ENCODE measurements around the gene IL15RA.
"Not testable (repeated sequence)": the region's sequence is repeated elsewhere in the genome, so short reads cannot be mapped to it uniquely, and the experiment has no call there.

Gene IL15RA

GRCh38 chr10:5961405-5962100 is 15.8 kb downstream of the IL15RA start:
- H2AK5ac ChIP-seq (ENCODE audit: low read length): no peak overlapping the region
- H4K12ac ChIP-seq (ENCODE audit: low read depth, low read length): no peak overlapping the region
- no peak overlapping the region for H3K23ac ChIP-seq (ENCODE audit: low read length)
- H3K4me3 ChIP-seq (ENCODE audit: low read depth, low read length): no peak overlapping the region
- H3K9me3 ChIP-seq (ENCODE audit: insufficient read depth, low read depth, low read length): no peaks in the 10 kb centered on the region
- H3K18ac ChIP-seq (ENCODE audit: low read length): no peak overlapping the region
- no peak overlapping the region for H3K14ac ChIP-seq (ENCODE audit: low read length)
- H3K36me3 ChIP-seq (ENCODE audit: control insufficient read depth in 1 of 2, insufficient read depth in 2 of 2, low read length in 2 of 2): no peaks in the 10 kb centered on the region
- no peak overlapping the region for H2BK12ac ChIP-seq (ENCODE audit: low read length)
- no peaks in the 10 kb centered on the region for H3K79me1 ChIP-seq (ENCODE audit: low read length)
- no peak overlapping the region for H3K9ac ChIP-seq (ENCODE audit: low read length)
- DNase-seq: no peak
- H2AFZ ChIP-seq (ENCODE audit: insufficient read depth, low read length, poor library complexity): no peak overlapping the region
- H3K4me1 ChIP-seq (ENCODE audit: control insufficient read depth in 1 of 2, insufficient read depth in 2 of 2, low read length in 2 of 2): no peaks in the 10 kb centered on the region
- H4K91ac ChIP-seq (ENCODE audit: low read depth, low read length): no peak overlapping the region
- no peaks in the 10 kb centered on the region for H3K79me2 ChIP-seq (ENCODE audit: control insufficient read depth, insufficient read depth, low read length, poor library complexity)
- no peak overlapping the region for H3K4ac ChIP-seq (ENCODE audit: low read depth, low read length)
- no peak overlapping the region for H3K4me2 ChIP-seq (ENCODE audit: low read length)
- H2BK120ac ChIP-seq (ENCODE audit: insufficient read depth, low read length, poor library complexity): no peak overlapping the region
- no peaks in the 10 kb centered on the region for H3K27me3 ChIP-seq (ENCODE audit: insufficient read depth, low read length)
- no CpG with 5 or more reads among the region's 29 CpGs for WGBS (ENCODE audit: extremely low coverage, insufficient coverage, insufficient read length)
- H4K8ac ChIP-seq (ENCODE audit: low read depth, low read length): no peak overlapping the region
- H2BK5ac ChIP-seq (ENCODE audit: low read depth, low read length, poor library complexity): no peak overlapping the region
- no peak overlapping the region for H3K27ac ChIP-seq (ENCODE audit: low read depth, low read length)

- H4K8ac ChIP-seq (ENCODE audit: low read depth, low read length); H3K36me3 ChIP-seq (ENCODE audit: control insufficient read depth in 1 of 2, insufficient read depth in 2 of 2, low read length in 2 of 2); H3K4me2 ChIP-seq (ENCODE audit: low read length); H3K18ac ChIP-seq (ENCODE audit: low read length); H2AK5ac ChIP-seq (ENCODE audit: low read length); H4K12ac ChIP-seq (ENCODE audit: low read depth, low read length); H3K9me3 ChIP-seq (ENCODE audit: insufficient read depth, low read depth, low read length); H3K4ac ChIP-seq (ENCODE audit: low read depth, low read length); H2BK5ac ChIP-seq (ENCODE audit: low read depth, low read length, poor library complexity); H3K4me1 ChIP-seq (ENCODE audit: control insufficient read depth in 1 of 2, insufficient read depth in 2 of 2, low read length in 2 of 2); H2BK120ac ChIP-seq (ENCODE audit: insufficient read depth, low read length, poor library complexity); H3K14ac ChIP-seq (ENCODE audit: low read length); H3K27me3 ChIP-seq (ENCODE audit: insufficient read depth, low read length); H3K79me1 ChIP-seq (ENCODE audit: low read length); H2BK12ac ChIP-seq (ENCODE audit: low read length); DNase-seq; H3K9ac ChIP-seq (ENCODE audit: low read length); H3K27ac ChIP-seq (ENCODE audit: low read depth, low read length); H3K23ac ChIP-seq (ENCODE audit: low read length); H4K91ac ChIP-seq (ENCODE audit: low read depth, low read length); H3K79me2 ChIP-seq (ENCODE audit: control insufficient read depth, insufficient read depth, low read length, poor library complexity); H3K4me3 ChIP-seq (ENCODE audit: low read depth, low read length); H2AFZ ChIP-seq (ENCODE audit: insufficient read depth, low read length, poor library complexity): not testable (repeated sequence)
- WGBS (ENCODE audit: extremely low coverage, insufficient coverage, insufficient read length): no CpG with 5 or more reads among the region's 10 CpGs
These were observed 16.4 kb downstream of the IL15RA start for GRCh38 chr10:5960973-5961275.

DNA sequence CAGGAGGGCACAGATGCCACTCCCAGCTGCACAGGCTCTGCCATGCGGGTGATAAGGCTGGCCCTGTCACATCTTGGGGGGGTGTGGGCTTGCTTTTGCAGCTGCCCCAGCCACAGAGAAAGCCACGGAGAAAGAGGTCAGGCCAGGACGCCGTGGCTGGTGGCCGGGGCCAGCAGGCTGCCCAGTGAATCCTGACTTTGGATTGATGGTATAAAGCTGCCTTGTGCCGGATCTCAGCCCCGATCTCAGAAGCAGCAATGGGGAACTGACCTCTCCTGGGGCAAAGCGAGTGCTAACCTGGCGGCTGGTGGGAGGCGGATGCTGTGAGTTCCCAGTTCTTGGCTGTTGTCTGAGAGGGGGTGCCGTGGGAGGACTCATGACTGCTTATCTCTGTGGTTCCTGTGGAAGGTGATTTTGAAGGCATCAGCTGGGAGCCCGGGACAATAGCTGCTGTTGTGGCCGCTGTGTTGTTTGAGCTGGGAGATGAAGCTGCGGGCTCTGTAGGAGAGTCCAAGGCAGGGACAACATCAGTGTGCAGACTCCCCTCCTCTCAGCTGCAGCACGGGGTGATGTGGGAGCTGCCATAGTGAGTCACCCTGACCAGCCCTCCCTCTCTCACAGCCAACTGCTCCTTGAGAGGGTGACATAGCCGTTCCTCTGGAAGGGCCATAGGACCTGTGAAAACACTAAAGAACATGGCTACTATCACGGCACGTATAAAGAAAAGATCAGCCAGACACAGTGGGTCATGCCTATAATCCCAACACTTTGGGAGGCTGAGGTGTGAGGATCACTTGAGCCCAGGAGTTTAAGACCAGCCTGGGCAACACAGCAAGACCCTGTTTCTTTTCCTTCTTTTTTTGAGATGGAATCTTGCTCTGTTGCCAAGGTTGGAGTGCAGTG is 17.0 kb downstream of the IL15RA start:
- H3K9ac ChIP-seq (ENCODE audit: low read length): no peak overlapping the region
- no peak for DNase-seq
- H2AFZ ChIP-seq (ENCODE audit: insufficient read depth, low read length, poor library complexity): no peak overlapping the region
- H3K4me1 ChIP-seq (ENCODE audit: control insufficient read depth in 1 of 2, insufficient read depth in 2 of 2, low read length in 2 of 2): no peaks in the 10 kb centered on the region
- no peak overlapping the region for H2BK5ac ChIP-seq (ENCODE audit: low read depth, low read length, poor library complexity)
- no peaks in the 10 kb centered on the region for H3K27me3 ChIP-seq (ENCODE audit: insufficient read depth, low read length)
- H3K14ac ChIP-seq (ENCODE audit: low read length): no peak overlapping the region
- no CpG with 5 or more reads among the region's 18 CpGs for WGBS (ENCODE audit: extremely low coverage, insufficient coverage, insufficient read length)
- H3K23ac ChIP-seq (ENCODE audit: low read length): no peak overlapping the region
- no peaks in the 10 kb centered on the region for H3K79me2 ChIP-seq (ENCODE audit: control insufficient read depth, insufficient read depth, low read length, poor library complexity)
- H3K4ac ChIP-seq (ENCODE audit: low read depth, low read length): no peak overlapping the region
- H2BK120ac ChIP-seq (ENCODE audit: insufficient read depth, low read length, poor library complexity): no peak overlapping the region
- no peak overlapping the region for H4K91ac ChIP-seq (ENCODE audit: low read depth, low read length)
- no peak overlapping the region for H3K4me3 ChIP-seq (ENCODE audit: low read depth, low read length)
- H3K4me2 ChIP-seq (ENCODE audit: low read length): no peak overlapping the region
- no peaks in the 10 kb centered on the region for H3K79me1 ChIP-seq (ENCODE audit: low read length)
- H4K8ac ChIP-seq (ENCODE audit: low read depth, low read length): no peak overlapping the region
- H2AK5ac ChIP-seq (ENCODE audit: low read length): no peak overlapping the region
- no peaks in the 10 kb centered on the region for H3K36me3 ChIP-seq (ENCODE audit: control insufficient read depth in 1 of 2, insufficient read depth in 2 of 2, low read length in 2 of 2)
- H4K12ac ChIP-seq (ENCODE audit: low read depth, low read length): no peak overlapping the region
- H2BK12ac ChIP-seq (ENCODE audit: low read length): no peak overlapping the region
- no peak overlapping the region for H3K27ac ChIP-seq (ENCODE audit: low read depth, low read length)
- no peaks in the 10 kb centered on the region for H3K9me3 ChIP-seq (ENCODE audit: insufficient read depth, low read depth, low read length)
- no peak overlapping the region for H3K18ac ChIP-seq (ENCODE audit: low read length)

GRCh38 chr10:5959581-5960069 is 17.7 kb downstream of the IL15RA start:
- Histone ChIP-seq H2AFZ (ENCODE audit: insufficient read depth, low read length, poor library complexity) (no peak overlapping the region), H3K27ac (ENCODE audit: low read depth, low read length) (no peak overlapping the region), H3K27me3 (ENCODE audit: insufficient read depth, low read length) (no peaks in the 10 kb centered on the region), H3K9me3 (ENCODE audit: insufficient read depth, low read depth, low read length) (no peaks in the 10 kb centered on the region), H3K4ac (ENCODE audit: low read depth, low read length) (no peak overlapping the region), H3K14ac (ENCODE audit: low read length) (no peak overlapping the region), H2AK5ac (ENCODE audit: low read length) (no peak overlapping the region), H2BK12ac (ENCODE audit: low read length) (no peak overlapping the region), H4K12ac (ENCODE audit: low read depth, low read length) (no peak overlapping the region), H3K23ac (ENCODE audit: low read length) (no peak overlapping the region), H3K79me2 (ENCODE audit: control insufficient read depth, insufficient read depth, low read length, poor library complexity) (no peaks in the 10 kb centered on the region), H2BK5ac (ENCODE audit: low read depth, low read length, poor library complexity) (no peak overlapping the region), H2BK120ac (ENCODE audit: insufficient read depth, low read length, poor library complexity) (no peak overlapping the region), H3K18ac (ENCODE audit: low read length) (no peak overlapping the region), H3K36me3 (ENCODE audit: control insufficient read depth in 1 of 2, insufficient read depth in 2 of 2, low read length in 2 of 2) (no peaks in the 10 kb centered on the region), H4K91ac (ENCODE audit: low read depth, low read length) (no peak overlapping the region), H3K4me3 (ENCODE audit: low read depth, low read length) (no peak overlapping the region), H3K4me2 (ENCODE audit: low read length) (no peak overlapping the region), H4K8ac (ENCODE audit: low read depth, low read length) (no peak overlapping the region), H3K4me1 (ENCODE audit: control insufficient read depth in 1 of 2, insufficient read depth in 2 of 2, low read length in 2 of 2) (no peaks in the 10 kb centered on the region), H3K9ac (ENCODE audit: low read length) (no peak overlapping the region), H3K79me1 (ENCODE audit: low read length) (no peaks in the 10 kb centered on the region)
- DNase-seq: no peak
- no CpG with 5 or more reads among the region's 10 CpGs for WGBS (ENCODE audit: extremely low coverage, insufficient coverage, insufficient read length)

All from trophoblast cell (in vitro differentiated cells and primary cell).